Measurements from ENCODE around the gene CREM.

Gene CREM

DNA sequence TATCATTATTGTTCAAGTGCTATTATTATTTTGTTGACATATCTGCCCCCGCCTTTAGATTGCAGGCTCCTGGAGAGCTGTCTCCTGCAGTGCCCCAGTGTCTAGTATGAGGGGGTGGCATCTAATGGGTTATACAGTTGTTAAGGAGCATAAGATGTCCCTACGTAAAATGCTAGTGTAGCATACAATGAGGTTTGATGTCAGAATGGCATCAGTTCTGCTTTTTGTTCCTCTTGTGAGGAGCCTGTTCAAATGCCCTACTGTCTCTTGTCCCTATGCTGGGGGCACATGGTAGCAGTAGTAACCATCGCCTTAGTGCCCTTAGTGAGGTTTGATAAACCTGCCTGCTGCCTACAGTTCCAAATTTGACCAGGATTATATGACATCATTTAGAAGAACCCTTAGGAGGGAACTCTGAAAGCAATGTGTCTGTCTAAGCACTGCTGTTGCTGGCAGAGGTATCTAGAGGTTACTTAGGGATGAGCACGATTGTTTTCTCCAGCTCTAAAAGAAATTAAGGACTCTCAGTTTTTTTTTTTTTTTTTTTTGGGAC lies 9.7 kb downstream of the CREM start:
- DNase-seq, result peak; percentile 56

DNA sequence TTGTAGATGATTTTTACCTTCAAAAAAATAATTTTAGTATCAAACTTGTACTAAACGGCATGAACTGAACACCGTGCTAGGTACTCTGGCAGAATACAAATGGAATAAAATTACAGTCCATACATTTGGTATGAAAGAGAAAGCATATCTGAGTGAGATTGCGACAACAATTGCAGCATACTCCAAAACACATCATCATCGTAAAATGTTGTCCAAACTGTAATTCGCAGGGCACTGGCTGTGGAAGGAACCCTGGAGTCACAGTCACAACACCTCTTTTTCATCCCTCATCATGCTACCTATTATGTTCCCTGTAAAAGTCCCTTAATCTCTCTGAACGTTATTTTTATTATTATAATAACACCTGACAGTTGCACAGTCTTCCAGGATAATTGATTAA lies 13.5 kb downstream of the CREM start:
- no peak for DNase-seq

DNA sequence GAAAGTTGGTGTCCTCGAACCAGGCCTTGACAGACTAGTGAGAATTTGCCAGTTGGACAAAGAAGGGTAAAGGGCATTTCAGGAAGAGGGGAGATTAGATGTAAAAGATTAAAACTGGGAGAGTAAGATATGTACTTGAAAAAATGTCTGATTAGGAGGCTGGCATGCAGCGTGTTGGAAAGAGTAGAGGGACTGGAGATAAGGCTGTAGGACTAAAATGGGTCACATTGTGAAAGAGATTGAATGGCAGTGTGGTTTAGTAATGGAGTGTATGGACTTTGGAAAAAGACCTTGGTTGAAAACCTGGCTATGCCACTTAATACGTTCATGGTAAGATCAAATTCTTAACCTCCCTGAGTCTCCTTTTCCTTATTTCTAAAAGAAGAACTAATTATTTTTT lies 14.1 kb downstream of the CREM start:
- DNase-seq, result no peak

DNA sequence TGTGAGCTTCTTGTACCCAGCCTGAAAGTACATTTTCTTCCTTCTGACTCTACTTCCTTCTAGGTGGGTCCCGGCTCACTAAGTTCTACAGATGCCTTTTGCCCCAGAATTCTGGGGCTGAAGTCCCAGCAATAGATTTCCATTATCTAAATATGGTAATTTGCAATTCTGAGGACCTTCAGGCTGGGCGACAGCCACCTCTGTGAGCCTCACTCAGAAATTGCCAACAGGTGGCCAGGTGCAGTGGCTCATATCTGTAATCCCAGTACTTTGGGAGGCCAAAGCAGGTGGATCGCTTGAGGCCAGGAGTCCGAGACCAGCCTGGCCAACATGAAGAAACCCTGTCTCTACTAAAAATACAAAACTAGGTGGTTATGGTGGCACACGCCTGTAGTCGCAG lies 23.7 kb downstream of the CREM start:
- DNase-seq, result no peak

DNA sequence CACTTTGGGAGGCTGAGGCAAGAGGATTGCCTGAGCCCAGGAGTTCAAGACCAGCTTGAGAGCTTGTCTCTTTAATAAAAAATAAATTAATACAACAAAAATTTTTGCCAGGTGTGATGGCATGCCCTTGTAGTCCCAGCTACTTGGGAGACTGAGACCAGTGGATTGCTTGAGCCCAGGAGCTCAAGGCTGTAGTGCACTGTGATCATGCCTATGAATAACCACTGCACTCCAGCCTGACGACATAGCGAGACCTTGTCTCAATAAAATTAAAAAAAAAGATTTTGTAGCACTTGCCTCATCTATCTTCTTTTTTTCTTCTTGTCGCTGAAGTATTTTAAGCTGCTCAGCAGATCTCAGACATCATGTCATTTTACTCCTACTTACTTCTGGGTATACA lies 26.3 kb downstream of the CREM start:
- DNase-seq, result no peak

DNA sequence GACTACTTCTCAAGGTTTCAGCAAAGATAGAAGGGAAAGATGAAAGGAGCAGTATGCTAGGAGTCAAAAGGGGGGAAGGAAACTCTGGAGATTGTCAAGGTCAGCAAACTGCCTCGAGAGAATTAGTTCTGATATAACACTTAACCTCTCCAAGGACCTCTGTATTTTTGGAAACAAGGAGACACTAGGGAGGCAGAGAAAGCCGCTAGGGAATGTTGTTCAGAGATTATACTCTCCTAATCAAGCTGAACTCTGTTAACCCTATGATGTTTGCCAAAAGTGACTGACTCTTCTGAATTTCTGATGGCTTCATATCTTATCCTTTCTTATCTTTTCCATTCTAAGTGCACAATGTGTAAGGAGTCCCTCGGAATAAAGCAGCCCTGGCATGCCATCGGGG lies 27.1 kb downstream of the CREM start:
- DNase-seq, result no peak

DNA sequence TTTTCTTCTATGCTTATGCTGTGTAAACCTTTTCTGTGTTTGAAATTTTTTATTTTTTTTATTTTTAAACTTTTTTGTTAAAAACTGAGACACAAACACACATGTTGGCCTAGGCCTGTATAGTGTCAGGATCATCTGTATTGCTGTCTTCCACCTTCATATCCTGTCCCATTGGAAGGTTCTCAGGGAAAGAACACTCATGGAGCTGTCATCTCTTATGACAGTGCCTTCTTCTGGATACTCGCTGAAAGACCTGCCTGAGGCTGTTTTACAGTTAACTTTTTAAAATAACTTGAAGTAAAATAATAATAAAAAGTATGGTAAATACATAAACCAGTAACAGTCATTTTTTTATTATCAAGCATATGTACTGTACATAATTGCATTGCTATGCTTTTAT lies 34.1 kb downstream of the CREM start:
- DNase-seq, result no peak

DNA sequence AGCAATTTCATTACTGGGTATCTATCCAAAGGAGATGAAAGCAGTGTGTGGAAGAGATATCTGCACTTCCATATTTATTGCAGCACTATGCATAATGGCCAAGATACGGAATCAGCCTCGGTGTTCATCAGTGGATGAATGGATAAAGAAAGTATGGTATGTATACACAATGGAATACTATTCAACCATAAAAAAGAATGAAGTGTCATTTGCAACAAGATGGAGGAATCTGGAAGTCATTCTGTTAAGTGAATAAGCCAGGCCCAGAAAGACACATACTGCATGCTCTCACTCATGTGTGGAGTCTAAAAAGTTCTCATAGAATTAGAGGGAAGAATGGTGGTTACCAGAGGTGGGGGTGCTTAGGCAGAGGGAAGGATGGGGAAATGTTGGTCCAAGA lies 35.3 kb downstream of the CREM start:
- DNase-seq, result no peak

DNA sequence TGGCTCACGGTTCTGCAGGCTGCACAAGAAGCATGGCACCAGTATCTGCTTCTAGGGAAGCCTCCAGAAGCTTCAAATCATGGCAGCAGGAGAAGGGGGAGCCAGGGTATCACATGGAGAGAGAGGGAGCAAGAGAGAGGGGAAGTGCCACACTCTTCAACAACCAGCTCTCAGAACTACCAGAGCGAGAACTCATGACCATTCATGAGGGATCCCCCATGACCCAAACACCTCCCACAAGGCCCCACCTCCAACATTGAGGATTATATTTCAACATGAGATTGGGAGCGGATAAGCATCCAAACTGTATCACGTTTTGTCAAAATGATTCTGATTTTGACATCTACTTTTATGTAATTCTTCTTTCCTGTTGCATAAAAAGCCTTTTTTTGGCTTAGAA lies 38.5 kb downstream of the CREM start:
- DNase-seq, result no peak

DNA sequence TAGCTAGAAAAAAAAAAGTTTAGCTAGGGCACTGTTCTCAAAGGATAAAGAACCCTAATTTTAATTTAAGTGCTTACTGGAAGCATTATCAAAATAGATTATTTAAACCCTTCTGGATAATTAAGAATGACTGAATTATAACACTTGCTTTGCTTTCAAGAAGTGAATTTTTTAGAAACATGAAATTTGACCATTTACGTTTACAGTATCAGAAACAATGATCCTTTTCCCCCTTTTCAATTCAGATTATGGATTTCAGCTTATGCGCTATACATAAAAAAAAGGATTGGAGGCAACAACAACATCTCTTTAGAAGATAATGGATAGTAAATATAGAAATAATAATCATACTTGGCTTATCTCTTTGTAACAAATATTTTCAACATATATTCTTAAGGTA lies 39.2 kb downstream of the CREM start:
- DNase-seq, result no peak

DNA sequence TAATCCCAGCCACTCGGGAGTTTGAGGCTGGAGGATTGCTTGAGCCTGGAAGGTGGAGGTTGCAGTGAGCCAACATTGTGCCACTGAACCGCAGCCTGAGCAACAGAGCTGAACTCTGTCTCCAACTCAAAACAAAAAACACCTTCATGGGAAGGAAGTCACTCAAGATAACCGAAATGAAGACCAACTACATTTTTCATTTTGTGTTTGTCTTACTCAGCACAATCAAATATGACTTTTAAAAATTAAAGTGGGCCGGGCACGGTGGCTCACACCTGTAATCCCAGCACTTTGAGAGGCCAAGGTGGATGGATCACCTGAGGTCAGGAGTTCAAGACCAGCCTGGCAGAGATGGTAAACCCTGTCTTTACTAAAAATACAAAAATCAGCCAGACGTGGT lies 40.0 kb downstream of the CREM start:
- no peak for DNase-seq

DNA sequence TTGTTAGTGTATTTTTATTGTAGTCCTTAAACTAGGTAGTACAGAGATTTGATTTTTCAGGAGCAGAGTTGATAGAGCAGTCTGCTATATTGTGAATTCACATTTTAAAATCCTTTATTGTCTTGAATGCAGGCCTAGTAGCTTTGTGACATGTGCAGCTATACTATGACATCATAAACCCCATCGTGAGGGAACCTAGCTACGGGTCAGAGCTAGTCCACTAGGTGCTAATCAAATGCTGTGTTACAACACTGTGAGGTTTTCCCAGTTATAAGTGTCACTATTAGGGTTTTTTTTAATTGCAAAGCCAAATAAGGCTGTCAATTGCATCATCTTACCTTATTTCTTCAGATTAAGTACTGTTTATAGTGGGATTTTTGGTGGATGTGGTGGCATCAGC lies 40.7 kb downstream of the CREM start:
- DNase-seq, result no peak

DNA sequence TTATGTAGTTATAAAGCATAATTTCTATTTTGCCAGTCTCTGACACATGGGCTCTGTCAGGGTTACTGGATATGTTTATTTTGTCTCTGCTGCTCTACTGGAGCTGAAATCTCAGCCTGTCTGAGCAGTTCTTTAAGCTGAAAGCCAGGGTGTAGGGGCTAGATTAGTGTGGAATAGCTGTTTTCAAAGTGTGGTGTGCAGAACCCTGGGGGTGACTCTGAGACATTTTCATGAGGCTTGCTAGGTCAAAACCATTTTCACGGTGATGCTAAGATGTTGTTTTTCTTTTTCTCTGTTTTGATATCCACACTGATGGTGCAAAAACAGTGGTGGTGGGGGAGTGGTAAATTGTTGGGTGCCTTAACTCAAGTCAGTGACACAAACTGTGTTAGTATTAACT lies 45.5 kb downstream of the CREM start:
- no peak for DNase-seq

DNA sequence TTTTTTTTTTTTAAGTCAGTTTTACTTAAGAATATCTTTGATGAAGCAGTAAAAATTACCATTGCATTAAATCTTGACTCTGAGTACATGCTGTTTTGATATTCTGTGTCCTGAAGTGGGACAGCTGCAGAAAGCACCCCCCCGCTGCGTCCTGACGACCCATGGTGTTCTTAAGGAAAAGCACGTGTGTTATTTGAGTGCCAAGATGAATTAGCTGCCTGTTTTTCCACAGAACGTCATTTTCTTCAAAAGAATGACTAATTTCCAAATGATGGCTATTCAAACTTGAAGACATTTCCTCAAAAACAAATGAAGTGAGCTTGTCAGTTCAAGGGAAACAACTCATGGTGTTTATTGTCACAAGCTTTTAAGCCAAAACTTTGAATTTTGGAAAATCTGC lies 45.9 kb downstream of the CREM start:
- DNase-seq, result no peak

DNA sequence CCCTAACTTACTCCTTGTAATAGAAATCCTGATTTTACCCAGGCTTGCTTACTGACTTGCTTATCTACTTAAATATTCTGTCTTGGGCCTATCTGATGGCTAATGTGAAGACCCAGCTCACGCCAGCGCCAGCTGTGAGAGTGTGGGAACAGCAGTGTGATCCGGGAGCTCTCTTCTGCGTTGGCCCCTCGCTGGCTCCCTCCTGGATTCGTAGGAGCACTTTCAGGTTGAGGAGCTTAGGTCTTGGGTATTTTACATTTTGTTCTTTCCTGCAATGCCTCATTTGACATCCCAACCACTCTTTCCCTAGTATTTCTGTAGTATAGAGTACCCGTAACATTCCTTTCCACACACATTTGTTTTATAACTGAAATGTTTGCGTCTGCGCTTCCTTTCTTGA lies 51.7 kb downstream of the CREM start:
- no peak for DNase-seq

DNA sequence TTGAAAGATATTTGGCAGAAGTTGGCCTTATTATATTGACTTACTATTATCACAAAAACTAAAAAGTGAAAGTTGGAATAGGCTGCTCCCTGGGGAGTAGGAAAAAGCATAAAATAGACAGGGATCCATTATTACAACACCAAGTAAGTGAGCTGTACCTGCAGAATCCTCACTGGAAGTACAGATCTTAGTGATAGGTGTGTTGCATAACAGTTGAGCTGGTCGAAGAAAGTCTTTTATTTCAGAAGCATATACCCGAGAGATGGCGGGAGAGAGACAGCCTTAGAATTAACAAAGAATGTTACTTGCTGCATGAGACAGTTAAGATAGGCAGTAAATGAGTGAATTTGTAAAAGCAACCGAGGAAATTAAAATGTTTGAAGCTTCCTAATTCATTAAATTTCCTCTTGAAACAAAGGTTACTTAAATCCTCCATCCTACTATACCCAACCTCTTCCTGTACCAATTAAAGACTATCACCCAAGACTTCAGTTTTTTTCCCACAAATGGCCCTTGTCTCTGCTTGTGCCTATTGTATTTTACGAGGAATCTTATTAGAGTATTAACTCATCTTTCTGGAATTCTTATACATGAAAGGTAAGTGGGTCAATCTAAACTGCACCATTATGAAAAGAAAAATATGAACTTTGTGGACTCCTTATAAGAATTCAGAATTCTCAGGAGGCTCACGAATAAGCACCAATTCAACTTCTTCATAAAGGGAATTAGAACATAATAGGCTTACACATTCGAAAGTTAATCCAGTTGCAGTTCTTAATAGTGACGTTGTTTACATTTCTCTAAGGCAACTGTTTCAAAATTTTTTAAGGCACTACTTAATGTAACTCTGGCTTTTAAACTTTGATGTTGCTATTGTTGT lies 56.2 kb downstream of the CREM start:
- DNase-seq, result no peak

DNA sequence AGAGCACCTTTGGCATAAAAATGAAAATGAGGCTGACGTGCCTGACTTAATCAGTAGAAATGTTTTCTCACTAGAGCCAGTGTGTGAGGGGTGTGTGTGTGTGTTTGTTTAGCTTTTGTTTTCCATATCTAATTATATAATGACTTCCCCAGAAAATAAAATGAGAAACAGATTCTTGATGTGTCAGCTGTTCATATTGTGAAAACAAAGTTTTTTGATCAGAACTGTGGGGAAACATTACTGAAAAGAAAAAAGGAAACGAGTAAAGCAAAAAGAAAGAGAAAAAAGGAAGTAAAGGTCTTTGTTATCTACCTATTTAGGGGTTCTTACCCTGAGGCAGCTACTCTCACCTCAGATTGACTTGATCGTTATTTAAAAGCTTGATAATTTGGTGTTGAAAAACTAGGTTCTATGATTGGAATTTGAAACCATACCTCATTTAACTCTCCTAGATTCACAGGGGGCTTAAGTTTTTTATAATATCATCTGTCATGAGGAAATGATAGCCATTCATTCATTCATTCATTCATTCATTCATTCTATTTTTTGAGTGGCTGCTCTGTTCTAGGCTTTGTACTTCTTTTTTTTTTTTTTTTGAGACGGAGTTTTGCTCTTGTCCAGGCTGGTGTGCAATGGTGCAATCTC lies 58.0 kb downstream of the CREM start:
- DNase-seq, result peak; percentile 9

DNA sequence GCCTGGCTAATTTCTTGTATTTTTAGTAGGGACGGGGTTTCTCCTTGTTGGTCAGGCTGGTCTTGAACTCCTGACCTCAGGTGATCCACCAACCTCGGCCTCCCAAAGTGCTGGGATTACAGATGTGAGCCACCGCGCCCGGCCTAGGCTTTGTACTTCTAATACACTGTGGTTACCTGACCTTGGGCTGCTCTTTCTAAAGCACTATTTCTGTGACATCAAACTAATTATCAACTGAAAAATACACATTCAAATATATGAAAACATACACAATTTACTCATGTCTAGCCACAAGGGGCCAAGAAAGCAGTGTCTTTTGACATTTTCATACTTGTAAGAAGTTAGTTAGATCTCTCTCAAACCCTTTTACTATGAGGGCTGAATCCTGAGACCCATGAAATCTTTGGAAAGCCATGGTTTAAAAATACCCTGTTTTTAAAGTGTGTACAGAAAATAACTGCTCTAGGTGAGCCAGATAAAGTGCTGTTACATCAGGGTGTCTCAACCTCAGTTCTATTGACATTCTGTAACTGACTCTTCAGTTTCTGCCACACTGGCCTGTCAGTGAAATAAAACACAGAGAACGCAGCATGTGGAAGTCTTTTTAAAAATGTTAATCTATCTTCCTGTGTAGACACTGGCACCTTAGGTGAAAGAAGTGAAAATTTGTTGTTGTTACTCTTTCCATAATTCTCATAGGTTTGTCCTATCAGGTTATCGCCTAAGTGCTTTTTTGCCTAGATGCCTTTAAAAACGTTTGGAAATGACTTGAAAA lies 58.8 kb downstream of the CREM start:
- DNase-seq, result no peak

DNA sequence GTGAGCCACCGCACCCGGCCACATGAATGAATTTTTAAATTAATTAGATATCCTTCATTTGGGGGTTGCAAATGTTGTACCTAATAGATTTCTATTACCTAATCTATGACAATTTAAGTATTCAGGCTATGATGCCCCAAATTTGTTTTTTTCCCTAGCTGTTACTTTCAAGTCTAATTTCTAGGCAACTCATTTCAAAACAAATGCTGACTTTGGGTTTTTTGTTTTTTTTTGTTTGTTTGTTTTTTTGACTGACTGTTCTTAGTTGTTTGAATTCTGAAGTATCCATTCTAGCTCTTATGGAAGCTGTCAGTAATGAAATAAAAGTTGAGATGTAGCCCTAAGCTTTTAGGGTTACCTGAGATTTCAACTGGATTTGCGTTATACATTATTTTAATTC lies 62.3 kb downstream of the CREM start:
- no peak for DNase-seq

DNA sequence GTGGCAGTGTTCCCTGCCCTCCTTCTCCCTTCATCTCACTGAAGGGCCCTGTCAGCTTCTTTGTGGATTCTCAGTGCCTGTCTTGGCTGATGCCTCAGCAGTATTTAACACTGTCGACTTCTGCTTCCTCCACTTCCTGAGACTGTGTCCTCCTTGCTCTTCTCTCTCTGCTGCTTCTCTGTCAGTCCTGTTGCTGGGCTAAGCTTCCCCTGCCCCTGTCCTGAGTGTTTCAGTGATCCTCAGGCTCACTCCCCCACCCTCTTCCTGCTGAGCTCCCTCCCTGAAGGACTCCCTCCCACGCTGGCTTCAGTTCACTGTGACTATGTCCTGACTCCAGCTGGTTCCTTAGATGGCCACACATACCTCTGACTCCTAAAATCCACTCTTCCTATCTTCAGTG lies 64.9 kb downstream of the CREM start:
- DNase-seq, result peak; percentile 8

DNA sequence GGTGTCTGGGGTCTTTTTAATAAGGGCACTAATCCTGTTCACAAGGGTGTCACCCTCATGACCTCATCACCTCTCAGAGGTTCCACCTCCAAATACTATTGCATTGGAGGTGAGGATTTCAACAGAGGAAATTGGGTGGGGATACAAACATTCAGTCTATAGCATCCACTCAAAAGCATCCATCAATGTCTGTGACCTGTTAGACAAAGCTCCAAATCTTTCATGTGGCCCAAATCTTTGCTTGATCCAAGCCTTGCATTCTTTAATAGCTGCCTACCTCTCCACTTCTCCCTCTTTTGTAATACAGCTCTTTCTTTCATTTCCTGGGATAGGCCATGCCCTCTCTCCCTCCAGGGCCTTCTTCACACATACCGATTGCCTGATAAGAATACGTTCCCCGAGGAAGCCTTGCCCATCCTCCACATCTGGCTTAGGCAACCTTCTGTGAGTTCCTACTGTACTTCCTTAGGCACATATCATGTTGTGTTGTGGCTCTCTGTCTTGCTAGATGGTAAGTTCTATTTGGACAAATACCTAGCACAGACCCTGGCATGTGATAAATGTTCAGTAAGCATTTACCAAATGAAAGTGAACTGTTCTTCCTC lies 66.1 kb downstream of the CREM start:
- no peak for DNase-seq

DNA sequence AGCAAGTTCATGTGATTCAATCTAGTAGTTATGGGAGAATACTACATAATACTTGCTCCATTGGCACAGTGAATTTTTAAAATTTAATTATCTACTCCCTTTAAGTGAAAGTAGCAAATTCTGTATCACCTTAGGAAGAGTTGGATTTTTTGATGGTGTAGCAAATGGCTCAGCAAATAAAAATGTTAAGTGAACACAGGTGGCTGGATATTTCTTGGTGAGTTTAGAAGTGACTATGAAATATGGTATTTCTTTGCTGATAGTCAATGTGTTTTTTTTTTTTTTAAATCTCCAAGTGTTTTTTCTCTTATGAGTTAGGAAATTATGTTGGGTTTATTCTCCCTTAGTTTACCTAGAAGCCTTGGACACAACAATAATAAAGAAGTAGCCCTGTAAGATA lies 67.8 kb downstream of the CREM start:
- no peak for DNase-seq

DNA sequence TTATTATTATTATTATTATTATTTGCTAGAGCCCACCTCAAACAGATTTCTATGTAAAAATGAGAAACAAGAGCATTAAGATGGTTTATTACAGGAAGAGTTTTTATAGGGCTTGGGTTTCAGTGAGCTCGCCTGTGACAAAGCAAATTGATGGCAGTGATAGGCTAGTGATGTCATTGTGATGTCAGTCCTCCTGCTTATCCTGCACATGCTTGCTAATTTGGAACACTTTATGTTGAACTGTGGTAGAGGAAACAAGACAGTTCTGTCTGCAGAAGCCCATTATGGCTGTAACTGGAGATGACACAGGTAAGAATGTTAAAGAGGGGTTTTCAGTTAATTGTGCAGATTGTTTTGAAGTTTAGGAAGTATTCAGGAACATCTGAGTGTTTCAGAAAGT lies 68.3 kb downstream of the CREM start:
- no peak for DNase-seq

All from MV-4-11 (cell line).